ENCODE data around the gene PRKCA.

DNA sequence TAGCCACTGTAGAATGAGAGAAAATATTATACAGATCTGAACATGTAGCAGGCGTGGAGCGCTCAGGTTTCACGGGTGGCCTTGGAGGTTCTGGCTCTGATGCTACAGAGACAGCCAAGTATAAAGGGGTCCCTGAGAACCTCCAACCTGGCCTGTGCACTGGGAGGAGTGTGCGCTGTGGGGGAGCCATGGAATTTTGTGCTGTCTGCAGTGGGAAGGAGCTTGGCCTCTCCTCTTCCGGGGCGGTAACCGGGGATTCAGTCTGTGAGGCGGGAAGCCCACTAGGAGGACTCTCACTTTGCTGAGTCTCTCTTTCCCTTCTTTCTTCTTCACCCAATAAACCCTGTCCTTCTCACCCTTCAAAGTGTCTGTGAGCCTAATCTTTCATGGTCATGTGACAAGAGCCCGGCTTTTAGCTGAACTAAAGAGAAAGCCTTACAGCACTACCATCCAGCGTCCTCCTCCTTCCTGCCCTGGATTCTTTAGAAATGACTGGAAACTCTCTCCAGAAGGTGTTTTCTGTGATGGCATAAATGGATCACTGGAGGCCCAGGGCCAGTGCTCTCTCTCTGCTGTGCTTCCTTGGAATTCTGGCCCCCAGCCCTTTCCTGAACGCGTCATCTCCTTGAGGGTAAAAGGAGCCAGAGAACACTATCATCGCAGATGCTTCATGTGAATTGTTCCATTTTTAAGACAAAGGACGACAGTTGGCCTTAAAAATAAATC is 300.4 kb downstream of the PRKCA start:
- TF ChIP-seq, protein P1, sequence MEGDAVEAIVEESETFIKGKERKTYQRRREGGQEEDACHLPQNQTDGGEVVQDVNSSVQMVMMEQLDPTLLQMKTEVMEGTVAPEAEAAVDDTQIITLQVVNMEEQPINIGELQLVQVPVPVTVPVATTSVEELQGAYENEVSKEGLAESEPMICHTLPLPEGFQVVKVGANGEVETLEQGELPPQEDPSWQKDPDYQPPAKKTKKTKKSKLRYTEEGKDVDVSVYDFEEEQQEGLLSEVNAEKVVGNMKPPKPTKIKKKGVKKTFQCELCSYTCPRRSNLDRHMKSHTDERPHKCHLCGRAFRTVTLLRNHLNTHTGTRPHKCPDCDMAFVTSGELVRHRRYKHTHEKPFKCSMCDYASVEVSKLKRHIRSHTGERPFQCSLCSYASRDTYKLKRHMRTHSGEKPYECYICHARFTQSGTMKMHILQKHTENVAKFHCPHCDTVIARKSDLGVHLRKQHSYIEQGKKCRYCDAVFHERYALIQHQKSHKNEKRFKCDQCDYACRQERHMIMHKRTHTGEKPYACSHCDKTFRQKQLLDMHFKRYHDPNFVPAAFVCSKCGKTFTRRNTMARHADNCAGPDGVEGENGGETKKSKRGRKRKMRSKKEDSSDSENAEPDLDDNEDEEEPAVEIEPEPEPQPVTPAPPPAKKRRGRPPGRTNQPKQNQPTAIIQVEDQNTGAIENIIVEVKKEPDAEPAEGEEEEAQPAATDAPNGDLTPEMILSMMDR (IDR thresholded peaks at IDR 0.05) = no peak
- no peak for TF ChIP-seq EP300 (IDR thresholded peaks at IDR 0.05)

All from ovary (tissue), 3 donors.